ENCODE measurements around the gene MPV17. TPM values are rescaled to one million over a fixed set of nuclear protein-coding genes. Genes with fewer than 3 reads are reported as not detected.

Gene MPV17
- total and polyA plus RNA-seq, 2 of the 13 experiments (the other 11 are each of a cell fraction or from before 2014, with no cell fraction given) = 48.9 to 129 TPM

- peak; percentile 69; the same call in 1 of the 2 replicates for TF ChIP-seq CSRNP1 (CRISPR knock-in tag; IDR thresholded peaks at IDR 0.05)
- no peak for TF ChIP-seq ZNF24 (IDR thresholded peaks at IDR 0.05)
- TF ChIP-seq HIVEP1 (CRISPR knock-in tag; IDR thresholded peaks at IDR 0.05) = 0 out of 2 replicates have a peak, but pooled peaks have one; percentile 13
- 0 out of 2 replicates have a peak, but pooled peaks have one; percentile 9 for TF ChIP-seq ZSCAN25 (CRISPR knock-in tag; IDR thresholded peaks at IDR 0.05)
- no peak for TF ChIP-seq POLR2AphosphoS2 (IDR thresholded peaks at IDR 0.05; ENCODE audit: low read depth, low read length)
- peak; percentile 13 for TF ChIP-seq TEAD3 (CRISPR knock-in tag; optimal IDR thresholded peaks at IDR 0.05; ENCODE audit: borderline replicate concordance)
- no peak for TF ChIP-seq ZC3H13 (CRISPR knock-in tag; IDR thresholded peaks at IDR 0.05)
- 0 out of 4 replicates have a peak, but pooled peaks of 1 of the 2 experiments have one; percentile 7 for TF ChIP-seq HMGXB4 (CRISPR knock-in tag; IDR thresholded peaks at IDR 0.05; ENCODE audit: borderline replicate concordance in 1 of 2, low read depth in 1 of 2)
- TF ChIP-seq TARDBP (CRISPR knock-in tag; IDR thresholded peaks at IDR 0.05) = 0 out of 2 replicates have a peak, but pooled peaks have one; percentile 12
- TF ChIP-seq KAT2B (IDR thresholded peaks at IDR 0.05; ENCODE audit: borderline replicate concordance, low read depth, low read length) = no peak
- no peak for TF ChIP-seq ASH2L (IDR thresholded peaks at IDR 0.05; ENCODE audit: insufficient read length, low read depth, low read length)
- no peak for TF ChIP-seq BRCA1 (CRISPR knock-in tag; IDR thresholded peaks at IDR 0.05)
- TF ChIP-seq KLF6 (CRISPR knock-in tag; IDR thresholded peaks at IDR 0.05) = no peak
- no peak for TF ChIP-seq XRCC5 (optimal IDR thresholded peaks at IDR 0.05; ENCODE audit: low read length)
- no peak for TF ChIP-seq ELF4 (CRISPR knock-in tag; IDR thresholded peaks at IDR 0.05; ENCODE audit: borderline replicate concordance)
- no peak for TF ChIP-seq CENPX (CRISPR knock-in tag; IDR thresholded peaks at IDR 0.05)
- TF ChIP-seq ZNF800 (CRISPR knock-in tag; IDR thresholded peaks at IDR 0.05) = no peak
Measured at GRCh38 chr2:27322301-27322765, 564 bp downstream of the MPV17 start (continued).

Data from HepG2 (cell line).